Caco-2 (cell line): ENCODE data around the gene MSX1. TPM values are rescaled to one million over a fixed set of nuclear protein-coding genes. Genes with fewer than 3 reads are reported as not detected.

ENCODE experiments used
- BruUV-seq: library from RNA; stranded (reverse); fragments of 400-500 nt; replicated peaks from 2 replicates; lab custom pipeline; 2021; lab: Mats Ljungman, UMichigan
- CTCF ChIA-PET: fragments of 300-600 bp; sonication (Branson Sonifier 250); formaldehyde crosslinking; loops from one replicate; lab custom pipeline; 2022; ENCODE audit warnings: antibody characterized with exemption; lab: Charles Lee
- POLR2A ChIA-PET: fragments of 300-600 bp; sonication (Branson Sonifier 250); formaldehyde crosslinking; loops from one replicate; lab custom pipeline; 2022; ENCODE audit warnings: antibody characterized with exemption; lab: Charles Lee
- DNase-seq, 2 experiments: peaks; one replicate each; pipeline versions ENCODE4 v3.0.0 to v3.0.0-alpha.2; 2020 to 2022
- H3K27me3 ChIP-seq: replicated peaks from 2 replicates; pipeline ENCODE4 v1.6.0; 2011; ENCODE audit warnings: low read length; ENCODE audit not compliant: control insufficient read depth, insufficient read depth
- H3K36me3 ChIP-seq: 2 replicates; pipeline ENCODE4 v1.5.1; 2011; ENCODE audit warnings: low read length; ENCODE audit not compliant: control insufficient read depth, insufficient read depth
- H3K4me1 ChIP-seq: fragments of 250-450 bp; sonication (Bioruptor Pico); 2 replicates; pipeline ENCODE4 v1.5.1; 2020; ENCODE audit warnings: mild to moderate bottlenecking
- H3K4me3 ChIP-seq: 2 replicates; pipeline ENCODE4 v1.5.1; 2011; ENCODE audit warnings: low read depth, mild to moderate bottlenecking, control low read depth, low read length
- H3K9me3 ChIP-seq: fragments of 250-450 bp; sonication (Bioruptor Pico); 2 replicates; pipeline ENCODE4 v1.5.1; 2020; ENCODE audit warnings: mild to moderate bottlenecking, moderate library complexity
- H3K27ac Mint-ChIP-seq: one replicate; pipeline ENCODE4 v1.8.0; 2022; ENCODE audit warnings: mixed read lengths; ENCODE audit not compliant: unreplicated experiment
- H3K27me3 Mint-ChIP-seq: one replicate; pipeline ENCODE4 v1.8.0; 2022; ENCODE audit warnings: mixed read lengths; ENCODE audit not compliant: insufficient read depth, unreplicated experiment
- H3K36me3 Mint-ChIP-seq: one replicate; pipeline ENCODE4 v1.8.0; 2022; ENCODE audit warnings: mild to moderate bottlenecking, mixed read lengths; ENCODE audit not compliant: insufficient read depth, unreplicated experiment
- H3K4me1 Mint-ChIP-seq: one replicate; pipeline ENCODE4 v1.8.0; 2022; ENCODE audit warnings: low read depth, mixed read lengths; ENCODE audit not compliant: unreplicated experiment
- H3K4me3 Mint-ChIP-seq: one replicate; pipeline ENCODE4 v1.8.0; 2022; ENCODE audit warnings: mild to moderate bottlenecking, moderate library complexity, mixed read lengths; ENCODE audit not compliant: unreplicated experiment
- H3K9me3 Mint-ChIP-seq: one replicate; pipeline ENCODE4 v1.8.0; 2022; ENCODE audit warnings: mixed read lengths; ENCODE audit not compliant: unreplicated experiment
- CTCF ChIP-seq, 2 experiments: fragments of 200-600 bp in 1 of 2; IDR thresholded peaks; 1 replicate in 1 of 2; 2 replicates in 1 of 2; pipeline versions ENCODE4 v1.5.1 to v1.8.0; 2011 to 2022; ENCODE audit warnings: antibody characterized with exemption in 1 of 2, control low read depth in 1 of 2, inconsistent platforms in 1 of 2, low read depth in 1 of 2, low read length in 1 of 2, mild to moderate bottlenecking in 1 of 2, moderate library complexity in 1 of 2; ENCODE audit not compliant: insufficient read depth in 1 of 2, severe bottlenecking in 1 of 2, unreplicated experiment in 1 of 2
- intact Hi-C: fragments of 100-400 bp; cut with micrococcal nuclease; formaldehyde crosslinking; loops from one replicate; pipeline ENCODE4 v1.10.0; 2022; ENCODE audit not compliant: unreplicated experiment
- total RNA-seq: library from RNA; stranded (reverse); gene quantifications from 2 replicates; pipeline ENCODE4 v1.2.3, GENCODE V29; 2022

Gene MSX1
- total RNA-seq, 1 experiment from 2014 or later, result 35.1 TPM

DNA sequence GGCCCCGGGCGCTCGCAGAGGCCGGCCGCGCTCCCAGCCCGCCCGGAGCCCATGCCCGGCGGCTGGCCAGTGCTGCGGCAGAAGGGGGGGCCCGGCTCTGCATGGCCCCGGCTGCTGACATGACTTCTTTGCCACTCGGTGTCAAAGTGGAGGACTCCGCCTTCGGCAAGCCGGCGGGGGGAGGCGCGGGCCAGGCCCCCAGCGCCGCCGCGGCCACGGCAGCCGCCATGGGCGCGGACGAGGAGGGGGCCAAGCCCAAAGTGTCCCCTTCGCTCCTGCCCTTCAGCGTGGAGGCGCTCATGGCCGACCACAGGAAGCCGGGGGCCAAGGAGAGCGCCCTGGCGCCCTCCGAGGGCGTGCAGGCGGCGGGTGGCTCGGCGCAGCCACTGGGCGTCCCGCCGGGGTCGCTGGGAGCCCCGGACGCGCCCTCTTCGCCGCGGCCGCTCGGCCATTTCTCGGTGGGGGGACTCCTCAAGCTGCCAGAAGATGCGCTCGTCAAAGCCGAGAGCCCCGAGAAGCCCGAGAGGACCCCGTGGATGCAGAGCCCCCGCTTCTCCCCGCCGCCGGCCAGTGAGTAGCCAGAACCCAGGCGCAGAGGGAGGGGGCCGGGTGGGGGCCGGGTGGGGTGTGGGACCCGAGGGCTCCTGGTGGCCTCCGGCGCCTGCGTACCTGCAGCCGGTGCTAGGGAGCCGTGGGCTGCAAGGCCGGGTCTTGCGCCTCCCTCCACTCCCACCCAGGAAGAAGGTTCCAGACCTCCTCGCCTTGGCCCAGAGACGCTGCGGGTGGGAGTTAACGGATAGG is 534 bp downstream of the MSX1 start:
- intact Hi-C loops, result loop anchor here (10.0 kb wide), 2 partner anchors 195 to 265 kb away; no protein-coding TSS in a partner anchor
- POLR2A ChIA-PET, result no interaction called here
- Mint-ChIP-seq H3K27ac (peak overlapping the region; percentile 95), H3K4me1 (no peaks in the 10 kb centered on the region), H3K9me3 (no peaks in the 10 kb centered on the region), H3K36me3 (peaks cover 35% of the 10 kb centered on the region), H3K4me3 (peak overlapping the region; percentile 99), H3K27me3 (no peaks in the 10 kb centered on the region)
- CTCF ChIA-PET, result interaction anchor here (0.6 kb wide), 1 partner anchor 386 kb away, joined by 4 read pairs; no protein-coding TSS in a partner anchor
- Histone ChIP-seq H3K27me3 (no peaks in the 10 kb centered on the region), H3K4me3 (peak overlapping the region; percentile 93), H3K4me1 (peaks cover 7% of the 10 kb centered on the region; the same call in 1 of the 2 replicates), H3K9me3 (no peaks in the 10 kb centered on the region), H3K36me3 (no peaks in the 10 kb centered on the region)
- DNase-seq, result peak in 1 of 2 experiments; percentile 53
- TF ChIP-seq CTCF (IDR thresholded peaks at IDR 0.05; ENCODE audit: insufficient read depth in 1 of 2, low read depth in 1 of 2, low read length in 1 of 2, severe bottlenecking in 1 of 2, unreplicated experiment in 1 of 2), result no peak
- no TSS peak for BruUV-seq

GRCh38 chr4:4860600-4861389 is 1.3 kb downstream of the MSX1 start:
- DNase-seq, result peak in 1 of 2 experiments; percentile 52
- TF ChIP-seq CTCF (IDR thresholded peaks at IDR 0.05; ENCODE audit: insufficient read depth in 1 of 2, low read depth in 1 of 2, low read length in 1 of 2, severe bottlenecking in 1 of 2, unreplicated experiment in 1 of 2), result no peak

More at GRCh38 chr4:4860600-4861389, 1.3 kb downstream of the MSX1 start:
- Mint-ChIP-seq H3K9me3 (no peaks in the 10 kb centered on the region), H3K36me3 (peaks cover 41% of the 10 kb centered on the region), H3K27ac (peak overlapping the region; percentile 95), H3K4me1 (no peaks in the 10 kb centered on the region), H3K4me3 (peak overlapping the region; percentile 99), H3K27me3 (no peaks in the 10 kb centered on the region)
- Histone ChIP-seq H3K9me3 (no peaks in the 10 kb centered on the region), H3K27me3 (no peaks in the 10 kb centered on the region), H3K4me3 (peak overlapping the region; percentile 93), H3K4me1 (peaks cover 7% of the 10 kb centered on the region; the same call in 1 of the 2 replicates), H3K36me3 (no peaks in the 10 kb centered on the region)
- BruUV-seq, result no TSS peak
- POLR2A ChIA-PET, result no interaction called here
- intact Hi-C loops, result loop anchor here (10.0 kb wide), 2 partner anchors 196 to 266 kb away; no protein-coding TSS in a partner anchor
- CTCF ChIA-PET, result interaction anchor here (1.2 kb wide), 1 partner anchor 286 kb away, joined by 5 read pairs; no protein-coding TSS in a partner anchor
